DMS79 treated with DMSO at 0.1 percent for 48 hours (cell line): Measurements from ENCODE around the gene CLIP1.
"Not testable (repeated sequence)": the region's sequence is repeated elsewhere in the genome, so short reads cannot be mapped to it uniquely, and the experiment has no call there.

Experiments
- DNase-seq: peaks from one replicate; lab custom pipeline; 2025; lab: John Stamatoyannopoulos, UW

Gene CLIP1

GRCh38 chr12:122435186-122435585 lies 12.7 kb upstream of the CLIP1 start:
- DNase-seq, result no peak

GRCh38 chr12:122429043-122429442 lies 6.6 kb upstream of the CLIP1 start:
- DNase-seq, result not testable (repeated sequence)

GRCh38 chr12:122427403-122427802 lies 4.9 kb upstream of the CLIP1 start:
- DNase-seq, result no peak

- DNase-seq, result peak; percentile 55
Observed at GRCh38 chr12:122423258-122424165, 1.0 kb upstream of the CLIP1 start.

- DNase-seq, result peak; percentile 48
Observed at GRCh38 chr12:122422730-122423257, 325 bp upstream of the CLIP1 start.

- DNase-seq, result no peak
Observed at GRCh38 chr12:122421187-122421820, 1.2 kb downstream of the CLIP1 start.

GRCh38 chr12:122420471-122421162 lies 1.9 kb downstream of the CLIP1 start:
- DNase-seq, result no peak

GRCh38 chr12:122419094-122419493 lies 3.4 kb downstream of the CLIP1 start:
- DNase-seq, result not testable (repeated sequence)

- not testable (repeated sequence) for DNase-seq
Observed at GRCh38 chr12:122415665-122416064, 6.8 kb downstream of the CLIP1 start.

GRCh38 chr12:122413516-122414404 lies 8.7 kb downstream of the CLIP1 start:
- no peak for DNase-seq

- DNase-seq, result no peak
Observed at GRCh38 chr12:122412851-122413433, 9.5 kb downstream of the CLIP1 start.

GRCh38 chr12:122411537-122411936 lies 10.9 kb downstream of the CLIP1 start:
- DNase-seq, result no peak

- DNase-seq, result no peak
Observed at GRCh38 chr12:122407208-122407607, 15.3 kb downstream of the CLIP1 start.

GRCh38 chr12:122406701-122407164 lies 15.7 kb downstream of the CLIP1 start:
- no peak for DNase-seq

GRCh38 chr12:122403831-122404230 lies 18.6 kb downstream of the CLIP1 start:
- DNase-seq, result no peak

GRCh38 chr12:122403115-122403770 lies 19.2 kb downstream of the CLIP1 start:
- DNase-seq, result no peak

GRCh38 chr12:122402264-122402663 lies 20.2 kb downstream of the CLIP1 start:
- no peak for DNase-seq

GRCh38 chr12:122399592-122400373 lies 22.7 kb downstream of the CLIP1 start:
- DNase-seq, result peak; percentile 71

- DNase-seq, result no peak
Observed at GRCh38 chr12:122399254-122399591, 23.2 kb downstream of the CLIP1 start.

GRCh38 chr12:122397981-122398380 lies 24.5 kb downstream of the CLIP1 start:
- DNase-seq, result not testable (repeated sequence)
